Measurements from ENCODE around the gene RAB3GAP2. TPM values are rescaled to one million over a fixed set of nuclear protein-coding genes. Genes with fewer than 3 reads are reported as not detected.

The RAB3GAP2 gene
- total and polyA plus RNA-seq, 2 of the 13 experiments (the other 11 are each of a cell fraction or from before 2014, with no cell fraction given) = 22.6 to 25.0 TPM

DNA sequence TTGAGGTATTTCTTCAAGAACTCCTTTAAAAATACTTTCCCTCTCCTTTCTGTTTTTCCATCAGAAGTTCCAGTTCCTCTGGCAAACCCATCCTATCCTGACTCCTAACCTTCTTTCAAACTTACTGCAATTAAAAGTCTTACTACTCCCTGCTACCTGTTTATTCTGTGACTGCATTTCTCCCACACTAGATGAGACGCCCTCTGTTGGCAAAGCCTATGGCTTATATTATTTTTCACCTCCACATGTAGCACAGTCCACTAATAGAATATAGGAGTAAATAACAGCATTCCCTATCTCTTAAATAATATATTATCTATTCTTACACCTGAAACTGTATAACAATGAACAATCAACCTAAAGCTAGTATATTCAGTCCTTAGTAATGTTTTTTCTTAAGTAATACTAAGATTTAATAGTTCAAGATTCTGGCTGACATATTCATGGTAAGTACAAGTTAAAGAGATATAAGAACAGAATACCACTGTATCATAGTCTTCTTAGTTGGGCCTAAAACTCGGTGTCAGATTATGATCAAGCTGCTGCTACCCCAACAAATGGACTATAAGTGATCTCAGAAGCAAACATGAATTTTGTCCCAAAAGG is 54.8 kb downstream of the RAB3GAP2 start (continued):
- TF ChIP-seq, protein P1, sequence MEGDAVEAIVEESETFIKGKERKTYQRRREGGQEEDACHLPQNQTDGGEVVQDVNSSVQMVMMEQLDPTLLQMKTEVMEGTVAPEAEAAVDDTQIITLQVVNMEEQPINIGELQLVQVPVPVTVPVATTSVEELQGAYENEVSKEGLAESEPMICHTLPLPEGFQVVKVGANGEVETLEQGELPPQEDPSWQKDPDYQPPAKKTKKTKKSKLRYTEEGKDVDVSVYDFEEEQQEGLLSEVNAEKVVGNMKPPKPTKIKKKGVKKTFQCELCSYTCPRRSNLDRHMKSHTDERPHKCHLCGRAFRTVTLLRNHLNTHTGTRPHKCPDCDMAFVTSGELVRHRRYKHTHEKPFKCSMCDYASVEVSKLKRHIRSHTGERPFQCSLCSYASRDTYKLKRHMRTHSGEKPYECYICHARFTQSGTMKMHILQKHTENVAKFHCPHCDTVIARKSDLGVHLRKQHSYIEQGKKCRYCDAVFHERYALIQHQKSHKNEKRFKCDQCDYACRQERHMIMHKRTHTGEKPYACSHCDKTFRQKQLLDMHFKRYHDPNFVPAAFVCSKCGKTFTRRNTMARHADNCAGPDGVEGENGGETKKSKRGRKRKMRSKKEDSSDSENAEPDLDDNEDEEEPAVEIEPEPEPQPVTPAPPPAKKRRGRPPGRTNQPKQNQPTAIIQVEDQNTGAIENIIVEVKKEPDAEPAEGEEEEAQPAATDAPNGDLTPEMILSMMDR (CRISPR knock-in tag; IDR thresholded peaks at IDR 0.05) = peak; percentile 46

DNA sequence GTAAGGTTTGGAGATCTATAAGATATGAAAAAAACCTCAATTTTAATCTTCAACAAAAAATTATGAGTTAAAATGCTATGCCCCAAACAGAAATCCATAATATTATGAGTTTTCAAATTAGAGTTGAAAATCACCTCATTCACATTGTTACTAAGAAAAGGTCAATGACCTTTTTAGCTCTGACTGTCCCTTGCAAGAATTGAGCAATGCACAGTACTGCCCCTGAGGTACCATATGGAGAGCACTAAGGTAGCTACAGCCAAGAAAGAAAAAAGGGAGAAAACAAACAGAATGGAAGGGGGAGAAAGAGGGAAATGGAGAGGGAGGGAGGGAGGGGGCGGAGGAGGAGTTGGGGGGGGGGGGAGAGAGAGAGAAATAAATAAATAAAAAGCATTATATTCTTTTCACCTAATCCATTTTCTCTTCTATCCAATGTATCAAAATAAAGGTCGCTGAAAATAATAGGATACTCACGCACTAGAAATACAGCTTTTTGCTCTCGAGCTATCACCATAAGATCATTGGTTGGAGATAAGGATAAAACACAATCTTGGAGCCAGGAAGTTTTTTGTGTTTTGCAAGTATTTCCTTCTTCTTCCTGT is 58.8 kb downstream of the RAB3GAP2 start:
- FAIRE-seq = no peak
- Histone ChIP-seq H3K4me3 (replicated peaks in 1 of 3; ENCODE audit: insufficient read depth in 1 of 3, low read depth in 2 of 3, low read length in 3 of 3) (no peak overlapping the region), H3K27ac (ENCODE audit: extremely low read length, insufficient read depth, low read length) (no peak overlapping the region), H2AFZ (ENCODE audit: low read length) (no peak overlapping the region), H3K9ac (ENCODE audit: insufficient read depth, low read depth, low read length) (no peak overlapping the region), H3K4me1 (ENCODE audit: insufficient read depth, low read length) (no peaks in the 10 kb centered on the region), H3K79me2 (ENCODE audit: insufficient read depth, low read length) (peaks cover 6% of the 10 kb centered on the region), H3K27me3 (ENCODE audit: control insufficient read depth in 1 of 2, insufficient read depth in 2 of 2, low read length in 2 of 2) (no peaks in the 10 kb centered on the region; a peak in 1 of 5 replicates), H4K20me1 (ENCODE audit: insufficient read depth, low read length) (no peaks in the 10 kb centered on the region), H3K36me3 (replicated peaks in 1 of 2; ENCODE audit: control insufficient read depth in 1 of 2, insufficient read depth in 2 of 2, low read length in 2 of 2) (peaks cover 4 to 17% of the 10 kb centered on the region in 2 experiments; a peak in 2 of 5 replicates), H3K4me2 (ENCODE audit: low read depth, low read length) (no peak overlapping the region), H3K9me3 (ENCODE audit: low read length) (no peaks in the 10 kb centered on the region)
- DNase-seq (ENCODE audit: low spot score) = no peak
- 95% methylated on average over 4 of the region's 4 CpGs for WGBS (ENCODE audit: low lambda C conversion rate)
- TF ChIP-seq RXRB (CRISPR knock-in tag; IDR thresholded peaks at IDR 0.05; ENCODE audit: borderline replicate concordance) (peak; percentile 45; the same call in 1 of the 2 replicates), ZNF703 (CRISPR knock-in tag; IDR thresholded peaks at IDR 0.05; ENCODE audit: borderline replicate concordance) (no peak), HNRNPK (IDR thresholded peaks at IDR 0.05; ENCODE audit: low read depth, low read length, poor library complexity, severe bottlenecking) (peak; percentile 93), CEBPG (CRISPR knock-in tag; IDR thresholded peaks at IDR 0.05) (peak; percentile 45), CEBPB (IDR thresholded peaks at IDR 0.05; ENCODE audit: borderline replicate concordance, low read depth, low read length) (peak; percentile 53; the same call in 1 of the 2 replicates)
- no TSS peak for BruUV-seq (replicated peaks)
- no peak for ATAC-seq
- ChIA-PET CTCF (ENCODE audit: low intra/inter-chr PET ratio, low total read pairs) (no interaction called here), POLR2A (no interaction called here)
- intact Hi-C loops (cut with micrococcal nuclease; ENCODE audit: unreplicated experiment) = loop anchor here (10.0 kb wide), 1 partner anchor 379 kb away; no protein-coding TSS in a partner anchor
- in situ Hi-C loops (cut with HindIII; ENCODE audit: extremely low pct_ligation_motif_present, low pct_unique_long_range_greater_than_20kb) = no loop called here
